HG03460 (cell line): ENCODE data around the gene CNOT1.

ENCODE experiments used
- ATAC-seq: cut with Tn5 transposase; IDR thresholded peaks from one replicate; pipeline ENCODE4 v1.9.1; 2021; ENCODE audit not compliant: unreplicated experiment

The CNOT1 gene

GRCh38 chr16:58488531-58488930 lies 141.1 kb downstream of the CNOT1 start:
- no peak for ATAC-seq

- peak; percentile 83 for ATAC-seq
Observed at GRCh38 chr16:58487566-58488351, 141.9 kb downstream of the CNOT1 start.

- ATAC-seq, result no peak
Observed at GRCh38 chr16:58485184-58485887, 144.3 kb downstream of the CNOT1 start.

GRCh38 chr16:58481931-58482330 lies 147.7 kb downstream of the CNOT1 start:
- ATAC-seq, result no peak

DNA sequence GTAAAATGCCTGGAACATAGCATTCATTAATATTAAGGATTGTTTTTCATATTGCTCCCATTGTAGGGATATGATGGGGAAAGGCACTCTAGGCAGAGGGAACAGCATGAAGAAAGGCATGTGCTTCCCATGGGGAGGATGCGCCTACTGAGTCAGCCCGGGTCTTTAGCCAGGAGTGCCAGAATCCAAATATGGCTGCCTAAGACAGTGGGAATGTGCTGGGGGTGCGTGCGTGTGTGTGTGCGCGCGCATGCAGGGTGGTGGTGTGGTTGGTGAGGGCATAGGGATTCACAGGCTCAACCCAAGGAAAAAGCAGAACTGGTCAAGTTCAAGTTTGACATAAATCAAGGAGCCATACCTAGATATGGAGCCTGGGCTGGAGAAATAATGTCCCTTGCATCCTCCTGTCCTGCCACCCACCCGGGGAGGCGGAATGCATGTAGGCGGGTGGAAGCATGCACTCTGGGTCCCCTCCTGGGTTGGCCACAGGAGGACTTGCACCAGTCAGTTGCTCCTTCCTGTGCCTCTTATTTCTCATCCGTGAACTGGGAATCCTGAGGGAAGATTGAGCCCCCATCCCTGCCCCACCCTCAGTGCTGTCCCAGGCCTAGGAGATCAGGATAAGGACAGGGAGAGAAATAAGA lies 148.3 kb downstream of the CNOT1 start:
- no peak for ATAC-seq

GRCh38 chr16:58478427-58478826 lies 151.2 kb downstream of the CNOT1 start:
- ATAC-seq, result no peak

- no peak for ATAC-seq
Observed at GRCh38 chr16:58476791-58477190, 152.8 kb downstream of the CNOT1 start.

DNA sequence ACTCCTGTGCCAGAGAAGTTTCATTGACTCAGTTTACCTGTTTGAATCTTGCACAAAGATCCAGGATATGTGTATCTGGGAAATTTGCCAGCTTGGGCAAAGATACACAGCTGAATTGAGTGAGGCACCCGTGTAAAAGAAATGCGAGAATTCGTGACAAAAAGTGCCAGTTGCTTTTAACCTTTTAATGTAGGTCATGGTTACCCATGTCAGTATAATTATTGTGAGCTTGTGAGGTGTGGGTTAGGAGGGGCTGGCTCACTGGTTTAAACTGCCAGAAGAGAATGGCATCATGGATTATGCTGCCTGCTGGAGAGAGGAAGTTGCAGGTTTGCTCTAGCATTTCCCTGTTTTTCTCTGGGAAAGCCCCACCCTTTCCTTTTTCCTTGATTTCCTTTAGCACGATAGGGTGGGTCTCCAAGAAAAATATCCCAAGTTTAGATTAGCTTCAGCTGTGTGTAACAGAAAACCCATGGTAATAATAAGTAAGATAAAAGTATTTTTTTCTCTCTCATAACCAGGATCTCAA lies 154.5 kb downstream of the CNOT1 start:
- no peak for ATAC-seq

DNA sequence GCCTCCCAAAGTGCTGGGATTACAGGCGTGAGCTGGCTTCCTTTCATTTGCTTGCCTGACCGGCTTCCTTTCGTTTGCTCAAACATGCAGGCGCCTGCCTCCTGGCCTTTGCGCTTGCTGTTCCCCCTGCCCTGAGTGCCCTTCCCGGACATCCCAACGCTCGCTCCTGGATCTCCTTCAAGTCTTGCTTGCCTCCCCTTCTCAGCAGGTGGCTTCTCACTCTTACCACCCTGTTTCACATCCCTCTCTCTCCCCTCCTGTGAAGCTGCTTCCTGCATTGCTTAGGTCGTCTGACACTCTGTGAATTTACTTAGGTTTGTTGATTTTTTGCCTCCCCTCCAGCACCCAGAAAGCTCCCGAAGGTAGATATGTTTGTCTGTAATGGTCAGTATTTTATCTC lies 155.3 kb downstream of the CNOT1 start:
- ATAC-seq, result no peak

GRCh38 chr16:58472827-58473226 lies 156.8 kb downstream of the CNOT1 start:
- ATAC-seq, result no peak

DNA sequence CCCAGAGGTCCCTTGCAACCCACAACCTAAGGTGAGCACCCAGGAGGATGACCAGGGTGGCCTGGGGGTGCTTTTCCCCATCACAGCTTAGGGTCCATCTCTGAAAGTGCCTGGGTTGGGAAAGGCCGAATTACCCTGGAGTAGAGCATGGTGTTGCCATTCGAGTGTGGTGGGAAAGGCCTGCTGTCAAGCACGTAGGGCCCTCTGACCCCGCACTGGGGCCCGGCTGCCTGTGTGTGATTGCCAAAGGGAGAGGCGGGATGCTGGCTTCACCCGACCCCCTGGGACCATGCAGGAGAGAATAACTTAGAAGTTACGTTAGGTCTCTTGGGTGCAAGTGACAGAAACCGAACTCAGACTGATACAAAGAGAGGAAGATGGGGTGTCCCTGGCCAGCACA lies 157.4 kb downstream of the CNOT1 start:
- no peak for ATAC-seq

- ATAC-seq, result no peak
Observed at GRCh38 chr16:58471209-58471975, 158.2 kb downstream of the CNOT1 start.
